MM.1S (cell line): Measurements from ENCODE around the gene USP5.

Experiments
- DNase-seq: peaks from one replicate; pipeline ENCODE4 v3.0.0-alpha.2; 2015
- H2AFZ ChIP-seq: fragments of 300-600 bp; sonication (generic); 2 replicates; pipeline ENCODE4 v1.6.0; 2016; ENCODE audit warnings: antibody characterized with exemption, low read length
- H3F3A ChIP-seq: fragments of 300-600 bp; sonication (generic); 2 replicates; pipeline ENCODE4 v1.6.1; 2016; ENCODE audit warnings: mild to moderate bottlenecking, antibody characterized with exemption, low read length, moderate library complexity, mixed read lengths; ENCODE audit not compliant: insufficient read depth
- H3K27ac ChIP-seq: fragments of 300-600 bp; sonication (generic); 2 replicates; pipeline ENCODE4 v1.5.1; 2016; ENCODE audit warnings: mild to moderate bottlenecking, low read length
- H3K27me3 ChIP-seq: fragments of 300-600 bp; sonication (generic); replicated peaks from 2 replicates; pipeline ENCODE4 v1.6.0; 2016; ENCODE audit warnings: low read length; ENCODE audit not compliant: insufficient read depth
- H3K36me3 ChIP-seq: fragments of 300-600 bp; sonication (generic); replicated peaks from 2 replicates; pipeline ENCODE4 v1.6.1; 2016; ENCODE audit warnings: mild to moderate bottlenecking, low read length, mixed read lengths; ENCODE audit not compliant: insufficient read depth
- H3K4me1 ChIP-seq: fragments of 300-600 bp; sonication (generic); 2 replicates; pipeline ENCODE4 v1.6.1; 2016; ENCODE audit warnings: low read length, mixed read lengths
- H3K4me2 ChIP-seq: fragments of 300-600 bp; sonication (generic); 2 replicates; pipeline ENCODE4 v1.6.0; 2016; ENCODE audit warnings: low read depth, low read length
- H3K4me3 ChIP-seq: fragments of 300-600 bp; sonication (generic); 2 replicates; pipeline ENCODE4 v1.5.1; 2016; ENCODE audit warnings: low read length, mixed read lengths
- H3K79me2 ChIP-seq: fragments of 300-600 bp; sonication (generic); 2 replicates; pipeline ENCODE4 v1.6.1; 2016; ENCODE audit warnings: mixed run types, low read length, mixed read lengths
- H3K9ac ChIP-seq: fragments of 300-600 bp; sonication (generic); 2 replicates; pipeline ENCODE4 v1.6.1; 2016; ENCODE audit warnings: low read length, mixed read lengths
- H3K9me2 ChIP-seq: fragments of 300-600 bp; sonication (generic); replicated peaks from 2 replicates; pipeline ENCODE4 v1.6.1; 2016; ENCODE audit warnings: mild to moderate bottlenecking, low read length, mixed read lengths; ENCODE audit not compliant: insufficient read depth
- H3K9me3 ChIP-seq: fragments of 300-600 bp; sonication (generic); replicated peaks from 2 replicates; pipeline ENCODE4 v1.6.1; 2016; ENCODE audit warnings: mild to moderate bottlenecking, low read length, mixed read lengths; ENCODE audit not compliant: insufficient read depth
- H4K20me1 ChIP-seq: fragments of 300-600 bp; sonication (generic); 2 replicates; pipeline ENCODE4 v1.6.1; 2016; ENCODE audit warnings: mild to moderate bottlenecking, low read length, moderate library complexity, mixed read lengths; ENCODE audit not compliant: insufficient read depth
- CTCF ChIP-seq: fragments of 300-600 bp; sonication (generic); IDR thresholded peaks from 2 replicates; pipeline ENCODE4 v1.5.1; 2016; ENCODE audit warnings: antibody characterized with exemption, low read length, mixed read lengths
- EZH2 ChIP-seq: fragments of 300-600 bp; sonication (generic); optimal IDR thresholded peaks from 2 replicates; pipeline ENCODE3; 2017; ENCODE audit warnings: low read depth, mild to moderate bottlenecking, antibody characterized with exemption, low read length, mixed read lengths
- EZH2phosphoT487 ChIP-seq: fragments of 300-600 bp; sonication (generic); IDR thresholded peaks from 2 replicates; pipeline ENCODE4 v1.6.1; 2018; ENCODE audit warnings: antibody characterized with exemption, low read length

The USP5 gene

GRCh38 chr12:6912164-6912935 is 60.4 kb downstream of the USP5 start:
- Histone ChIP-seq H4K20me1 (no peaks in the 10 kb centered on the region), H3K4me2 (no peak overlapping the region), H3K27me3 (no peaks in the 10 kb centered on the region)

GRCh38 chr12:6914246-6914946 is 62.4 kb downstream of the USP5 start, which contains the start of gene ENO2:
Gene ENO2, plus strand, starts transcription at chr12:6914580. Its CDS starts 1,253 bp downstream, at chr12:6915833.
- TF ChIP-seq EZH2phosphoT487 (no peak), CTCF (no peak)
- H4K20me1 ChIP-seq, result no peaks in the 10 kb centered on the region
- H2AFZ ChIP-seq, result peak within 1 kb of the TSS; percentile 87
- no peaks in the 10 kb centered on the region for H3K27me3 ChIP-seq
- H3K4me3 ChIP-seq, result peak within 1 kb of the TSS; percentile 94
- peak within 1 kb of the TSS; percentile 69; the same call in 1 of the 2 replicates for H3K27ac ChIP-seq
- peak; percentile 63 for DNase-seq
- no peaks in the 10 kb centered on the region for H3K9me3 ChIP-seq
- H3K4me1 ChIP-seq, result peaks cover 25% of the 10 kb centered on the region
- H3K36me3 ChIP-seq, result peaks cover 10% of the 10 kb centered on the region; the same call in 1 of the 2 replicates
- peaks cover 43% of the 10 kb centered on the region for H3K79me2 ChIP-seq
- no peaks in the 10 kb centered on the region for H3K9me2 ChIP-seq
- peak within 1 kb of the TSS; percentile 80 for H3K9ac ChIP-seq
- H3K4me2 ChIP-seq, result peak within 1 kb of the TSS; percentile 92
- peaks cover 21% of the 10 kb centered on the region for H3F3A ChIP-seq

More at GRCh38 chr12:6912164-6912935, 60.4 kb downstream of the USP5 start:
- H3K9me3 ChIP-seq, result no peaks in the 10 kb centered on the region
- peaks cover 10% of the 10 kb centered on the region; the same call in 1 of the 2 replicates for H3K36me3 ChIP-seq
- H2AFZ ChIP-seq, result no peak overlapping the region
- DNase-seq, result no peak
- no peak for TF ChIP-seq EZH2
- TF ChIP-seq CTCF, result no peak
- no peak for TF ChIP-seq EZH2phosphoT487
- peaks cover 16% of the 10 kb centered on the region for H3K4me1 ChIP-seq
- peaks cover 13% of the 10 kb centered on the region for H3F3A ChIP-seq
- H3K9me2 ChIP-seq, result no peaks in the 10 kb centered on the region
- H3K4me3 ChIP-seq, result no peak overlapping the region
- no peak overlapping the region for H3K9ac ChIP-seq
- no peak overlapping the region for H3K27ac ChIP-seq
- H3K79me2 ChIP-seq, result peaks cover 37% of the 10 kb centered on the region

GRCh38 chr12:6914947-6915788 is 63.2 kb downstream of the USP5 start:
- Histone ChIP-seq H2AFZ (peak overlapping the region; percentile 87), H3K27me3 (no peaks in the 10 kb centered on the region)

More at GRCh38 chr12:6914947-6915788, 63.2 kb downstream of the USP5 start:
- Histone ChIP-seq H3K27ac (peak overlapping the region; percentile 69; the same call in 1 of the 2 replicates), H3K9me3 (no peaks in the 10 kb centered on the region), H3K4me2 (peak overlapping the region; percentile 92), H3F3A (peaks cover 28% of the 10 kb centered on the region), H3K9ac (peak overlapping the region; percentile 80), H4K20me1 (no peaks in the 10 kb centered on the region), H3K79me2 (peaks cover 43% of the 10 kb centered on the region), H3K4me3 (peak overlapping the region; percentile 94), H3K4me1 (peaks cover 33% of the 10 kb centered on the region), H3K9me2 (no peaks in the 10 kb centered on the region), H3K36me3 (peaks cover 10% of the 10 kb centered on the region; the same call in 1 of the 2 replicates)
- no peak for DNase-seq
- TF ChIP-seq EZH2 (no peak), CTCF (no peak), EZH2phosphoT487 (no peak)
